SJSA1 (cell line): Measurements from ENCODE around the gene TMEM252. TPM values are rescaled to one million over a fixed set of nuclear protein-coding genes. Genes with fewer than 3 reads are reported as not detected.

Experiments
- DNase-seq, 2 experiments: peaks; one replicate each; pipeline ENCODE4 v3.0.0-alpha.2; 2015 to 2020; ENCODE audit warnings: low spot score in 2 of 2, low read depth in 1 of 2
- H3K27ac ChIP-seq: fragments of 250-450 bp; sonication (Bioruptor Pico); 2 replicates; pipeline ENCODE4 v1.5.1; 2020; ENCODE audit warnings: mild to moderate bottlenecking, moderate library complexity
- H3K27me3 ChIP-seq: fragments of 250-450 bp; sonication (Bioruptor Pico); replicated peaks from 2 replicates; pipeline ENCODE4 v1.5.1; 2020; ENCODE audit warnings: mild to moderate bottlenecking, moderate library complexity
- H3K36me3 ChIP-seq: fragments of 250-450 bp; sonication (Bioruptor Pico); 2 replicates; pipeline ENCODE4 v1.5.1; 2020; ENCODE audit warnings: mild to moderate bottlenecking
- H3K4me1 ChIP-seq: fragments of 250-450 bp; sonication (Bioruptor Pico); replicated peaks from 2 replicates; pipeline ENCODE4 v1.6.1; 2021; ENCODE audit warnings: mild to moderate bottlenecking
- H3K4me3 ChIP-seq: fragments of 250-450 bp; sonication (Bioruptor Pico); 2 replicates; pipeline ENCODE4 v1.5.1; 2020; ENCODE audit warnings: mild to moderate bottlenecking
- H3K9me3 ChIP-seq: fragments of 250-450 bp; sonication (Bioruptor Pico); replicated peaks from 2 replicates; pipeline ENCODE4 v1.5.1; 2020; ENCODE audit warnings: mild to moderate bottlenecking
- total RNA-seq: library from RNA; depleted of rRNA; stranded (reverse); fragments of >200 nt; shearing (Covaris generic); gene quantifications from 2 replicates; pipeline ENCODE4 v1.2.3, GENCODE V29; 2014; rRNA removed

Gene TMEM252, protein sequence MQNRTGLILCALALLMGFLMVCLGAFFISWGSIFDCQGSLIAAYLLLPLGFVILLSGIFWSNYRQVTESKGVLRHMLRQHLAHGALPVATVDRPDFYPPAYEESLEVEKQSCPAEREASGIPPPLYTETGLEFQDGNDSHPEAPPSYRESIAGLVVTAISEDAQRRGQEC
- total RNA-seq = not detected in 2 replicates

- Histone ChIP-seq H3K36me3 (no peaks in the 10 kb centered on the region), H3K4me1 (no peaks in the 10 kb centered on the region), H3K27ac (no peak within 1 kb of the TSS), H3K4me3 (no peak within 1 kb of the TSS), H3K27me3 (no peaks in the 10 kb centered on the region), H3K9me3 (no peaks in the 10 kb centered on the region)
- no peak for DNase-seq
These were observed at the start of gene TMEM252 for GRCh38 chr9:68540712-68541535. Gene TMEM252 (minus strand): TSS chr9:68540883. CDS start chr9:68540814, 69 bp downstream.

- no peak overlapping the region for H3K4me3 ChIP-seq
- no peaks in the 10 kb centered on the region for H3K27me3 ChIP-seq
- DNase-seq = no peak
- H3K27ac ChIP-seq = no peak overlapping the region
- H3K9me3 ChIP-seq = no peaks in the 10 kb centered on the region
- H3K4me1 ChIP-seq = no peaks in the 10 kb centered on the region
- H3K36me3 ChIP-seq = no peaks in the 10 kb centered on the region
These were observed 44.5 kb upstream of the TMEM252 start for GRCh38 chr9:68585034-68585761.

- Histone ChIP-seq H3K36me3 (no peaks in the 10 kb centered on the region), H3K4me3 (no peak overlapping the region), H3K27ac (no peak overlapping the region)
These were observed 43.7 kb upstream of the TMEM252 start for GRCh38 chr9:68584189-68585033.

DNA sequence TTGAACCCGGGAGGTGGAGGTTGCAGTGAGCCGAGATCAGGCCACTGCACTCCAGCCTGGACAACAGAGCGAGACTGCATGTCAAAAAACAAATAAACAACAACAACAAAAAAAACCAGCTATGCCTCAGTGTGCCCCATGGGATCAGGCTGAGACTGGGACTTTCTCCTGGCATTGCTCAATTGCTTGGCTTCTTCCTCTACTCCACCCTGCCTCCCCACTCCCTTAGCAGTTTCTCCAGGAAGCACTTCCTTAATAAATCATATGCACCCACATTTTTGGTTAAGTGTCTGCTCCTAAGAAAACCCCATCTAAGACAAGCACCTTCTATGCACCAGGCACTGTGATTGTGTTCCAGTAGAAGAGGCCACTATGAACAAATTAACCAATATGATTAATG lies 41.0 kb upstream of the TMEM252 start:
- H3K4me1 ChIP-seq = no peaks in the 10 kb centered on the region
- H3K4me3 ChIP-seq = no peak overlapping the region
- no peaks in the 10 kb centered on the region for H3K36me3 ChIP-seq
- DNase-seq = no peak
- no peaks in the 10 kb centered on the region for H3K27me3 ChIP-seq
- no peak overlapping the region for H3K27ac ChIP-seq
- no peaks in the 10 kb centered on the region for H3K9me3 ChIP-seq

More at GRCh38 chr9:68584189-68585033, 43.7 kb upstream of the TMEM252 start:
- H3K27me3 ChIP-seq = no peaks in the 10 kb centered on the region
- no peaks in the 10 kb centered on the region for H3K4me1 ChIP-seq
- peak; percentile 41 to 79 for DNase-seq
- H3K9me3 ChIP-seq = no peaks in the 10 kb centered on the region

DNA sequence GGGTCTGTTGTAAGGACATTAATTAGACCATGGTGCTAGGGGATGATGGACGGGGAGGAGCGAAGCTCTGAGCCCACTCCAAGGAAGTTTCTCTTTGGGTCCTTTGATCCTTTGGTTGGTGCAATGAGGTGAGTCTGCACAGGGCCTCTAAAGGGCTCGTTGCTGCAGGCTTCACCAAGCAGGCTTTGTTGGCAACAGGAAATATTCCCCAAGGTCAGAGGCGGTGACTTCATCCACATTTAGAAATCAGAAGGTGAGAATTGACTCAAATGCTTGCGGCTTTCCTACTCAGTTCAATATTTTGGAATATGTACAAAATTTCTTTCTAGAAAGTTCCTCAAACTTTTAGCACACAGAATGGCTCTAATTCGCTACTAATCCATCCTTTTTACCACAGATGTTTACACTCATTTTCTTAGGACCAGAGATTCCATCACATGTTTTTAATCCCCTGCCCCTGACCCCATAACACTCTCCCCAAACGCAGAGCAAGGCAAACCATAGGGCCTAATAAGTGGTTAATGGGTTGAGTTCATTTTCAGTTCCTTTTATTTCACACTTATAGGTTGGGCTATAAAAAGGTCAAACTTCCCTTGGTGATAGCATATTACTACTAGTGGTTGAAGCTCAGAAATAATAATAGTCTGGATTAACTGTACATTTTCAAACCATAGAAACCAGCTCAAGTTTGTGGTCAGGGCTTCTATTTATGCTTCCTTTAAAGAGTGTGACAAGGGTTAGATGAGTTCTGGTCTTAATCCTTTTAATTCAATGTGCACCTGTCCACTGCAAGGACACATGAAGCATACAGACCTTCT lies 37.3 kb upstream of the TMEM252 start:
- no peak for DNase-seq
- no peak overlapping the region for H3K4me3 ChIP-seq
- H3K27me3 ChIP-seq = no peaks in the 10 kb centered on the region
- H3K9me3 ChIP-seq = no peaks in the 10 kb centered on the region
- H3K27ac ChIP-seq = no peak overlapping the region
- no peaks in the 10 kb centered on the region for H3K36me3 ChIP-seq
- H3K4me1 ChIP-seq = no peaks in the 10 kb centered on the region

GRCh38 chr9:68575817-68576216 lies 35.1 kb upstream of the TMEM252 start:
- Histone ChIP-seq H3K27ac (no peak overlapping the region), H3K9me3 (no peaks in the 10 kb centered on the region), H3K4me1 (no peaks in the 10 kb centered on the region), H3K36me3 (no peaks in the 10 kb centered on the region), H3K4me3 (no peak overlapping the region), H3K27me3 (no peaks in the 10 kb centered on the region)
- no peak for DNase-seq

GRCh38 chr9:68574150-68574549 lies 33.5 kb upstream of the TMEM252 start:
- H3K27ac ChIP-seq = no peak overlapping the region
- no peaks in the 10 kb centered on the region for H3K36me3 ChIP-seq
- no peak overlapping the region for H3K4me3 ChIP-seq
- no peaks in the 10 kb centered on the region for H3K27me3 ChIP-seq
- DNase-seq = no peak
- H3K4me1 ChIP-seq = no peaks in the 10 kb centered on the region
- H3K9me3 ChIP-seq = no peaks in the 10 kb centered on the region

GRCh38 chr9:68567565-68567964 lies 26.9 kb upstream of the TMEM252 start:
- no peaks in the 10 kb centered on the region for H3K9me3 ChIP-seq
- H3K27ac ChIP-seq = no peak overlapping the region
- no peaks in the 10 kb centered on the region for H3K4me1 ChIP-seq
- no peak for DNase-seq
- H3K27me3 ChIP-seq = no peaks in the 10 kb centered on the region
- H3K4me3 ChIP-seq = no peak overlapping the region
- no peaks in the 10 kb centered on the region for H3K36me3 ChIP-seq

GRCh38 chr9:68562461-68562860 lies 21.8 kb upstream of the TMEM252 start:
- Histone ChIP-seq H3K36me3 (no peaks in the 10 kb centered on the region), H3K27ac (no peak overlapping the region), H3K4me1 (no peaks in the 10 kb centered on the region), H3K27me3 (no peaks in the 10 kb centered on the region), H3K4me3 (no peak overlapping the region), H3K9me3 (no peaks in the 10 kb centered on the region)
- DNase-seq = no peak

DNA sequence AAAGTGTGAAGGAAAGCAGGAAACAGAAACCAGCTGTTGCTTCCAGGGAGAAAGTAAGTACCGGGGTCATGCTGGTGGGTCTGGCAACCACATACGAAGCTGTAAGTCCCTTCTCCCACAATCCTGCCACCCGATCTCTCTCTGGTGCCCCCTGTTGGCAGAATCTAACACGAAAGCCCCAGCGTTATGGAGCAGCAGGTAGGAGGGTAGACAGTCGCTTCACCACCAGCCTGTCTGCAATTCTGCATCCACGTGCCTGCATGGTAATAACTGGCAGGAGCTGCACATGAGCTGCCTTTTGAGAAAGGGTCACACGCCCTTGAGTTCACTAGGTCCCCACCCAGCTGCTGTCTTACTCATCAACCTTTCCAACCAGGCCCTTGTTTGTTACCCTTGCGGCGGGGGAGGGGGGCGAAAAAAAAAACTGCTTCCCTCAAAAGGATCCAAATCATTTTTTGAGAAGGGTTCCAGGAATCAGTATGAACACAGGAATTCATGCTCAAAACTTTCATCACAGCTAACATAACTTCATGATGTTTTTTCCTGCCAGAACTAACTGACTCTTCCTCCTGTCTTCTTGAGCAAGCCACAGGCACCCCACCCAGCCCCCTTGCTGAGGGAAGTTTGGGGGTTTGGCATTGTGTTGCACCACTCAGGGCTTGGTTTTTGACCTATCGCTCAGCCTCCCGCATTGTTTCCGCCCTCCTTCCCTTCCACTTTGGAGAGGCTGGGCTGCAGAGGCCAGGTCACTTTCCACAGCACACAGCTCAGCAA lies 19.6 kb upstream of the TMEM252 start:
- Histone ChIP-seq H3K4me3 (no peak overlapping the region), H3K4me1 (no peaks in the 10 kb centered on the region), H3K9me3 (no peaks in the 10 kb centered on the region), H3K27ac (no peak overlapping the region), H3K36me3 (no peaks in the 10 kb centered on the region), H3K27me3 (no peaks in the 10 kb centered on the region)
- peak in 1 of 2 experiments; percentile 15 for DNase-seq

GRCh38 chr9:68558545-68558944 lies 17.9 kb upstream of the TMEM252 start:
- no peaks in the 10 kb centered on the region for H3K36me3 ChIP-seq
- H3K9me3 ChIP-seq = no peaks in the 10 kb centered on the region
- no peak overlapping the region for H3K4me3 ChIP-seq
- H3K4me1 ChIP-seq = no peaks in the 10 kb centered on the region
- H3K27me3 ChIP-seq = no peaks in the 10 kb centered on the region
- no peak overlapping the region for H3K27ac ChIP-seq
- DNase-seq = no peak

DNA sequence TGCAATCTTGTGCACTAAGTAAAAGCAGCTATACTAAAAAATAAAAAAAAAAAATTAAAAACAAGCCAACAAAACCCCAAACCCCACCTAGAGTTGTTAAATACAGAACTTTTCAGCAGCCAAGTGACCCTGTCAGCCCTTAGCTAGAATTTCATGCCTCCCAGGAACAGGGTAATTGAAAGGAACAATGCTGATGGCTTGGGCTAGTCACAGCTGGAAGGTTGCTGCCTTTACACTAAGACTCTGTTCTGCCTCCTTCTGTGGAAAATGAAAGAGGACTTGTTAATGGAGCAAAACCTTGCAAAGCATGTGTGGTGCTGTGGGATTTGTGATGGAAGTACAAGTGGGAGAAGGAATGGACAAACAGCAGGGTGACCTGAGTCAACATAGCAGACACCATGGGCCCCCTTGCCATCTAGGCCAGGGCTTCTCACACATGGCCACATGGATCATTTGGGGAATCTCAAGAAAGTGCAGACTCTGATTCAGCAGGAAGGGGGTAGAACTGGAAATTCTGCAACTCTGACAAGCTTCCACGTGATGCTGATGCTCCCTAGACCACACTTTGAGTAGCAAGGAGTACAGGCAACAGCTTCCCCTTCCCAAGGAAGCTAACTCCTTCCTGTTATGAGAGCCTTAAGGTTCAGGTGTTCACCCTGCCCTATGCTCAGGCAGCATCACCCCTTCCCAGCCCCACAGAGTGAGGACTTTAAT lies 14.9 kb upstream of the TMEM252 start:
- H3K36me3 ChIP-seq = no peaks in the 10 kb centered on the region
- no peaks in the 10 kb centered on the region for H3K9me3 ChIP-seq
- H3K27ac ChIP-seq = no peak overlapping the region
- DNase-seq = no peak
- no peaks in the 10 kb centered on the region for H3K27me3 ChIP-seq
- no peak overlapping the region for H3K4me3 ChIP-seq
- H3K4me1 ChIP-seq = peaks cover 4% of the 10 kb centered on the region; the same call in 1 of the 2 replicates
